Measurements from ENCODE around the gene IGFBP4. TPM values are rescaled to one million over a fixed set of nuclear protein-coding genes. Genes with fewer than 3 reads are reported as not detected.

IGFBP4 gene
- total RNA-seq, 2 experiments from 2014 or later = 3.4 to 5.9 TPM

Other genes with a start within 250 kb of the IGFBP4 start
- 10 to 100 TPM; 24.1 to 26.1 TPM for gene WIPF2, start 224.1 kb upstream of the IGFBP4 start, total RNA-seq
- 100 to 1,000 TPM; 109 to 111 TPM for gene CDC6, start 155.6 kb upstream of the IGFBP4 start, total RNA-seq
- gene RARA, start 134.3 kb upstream of the IGFBP4 start, total RNA-seq = 10 to 100 TPM; 29.9 to 39.5 TPM
- not detected for gene GJD3, start 78.7 kb upstream of the IGFBP4 start, total RNA-seq
- 100 to 1,000 TPM; 310 to 347 TPM for gene TOP2A, start 25.6 kb upstream of the IGFBP4 start, total RNA-seq
- 1 to 10 TPM; 4.2 to 5.8 TPM for gene TNS4, start 58.2 kb downstream of the IGFBP4 start, total RNA-seq
- 10 to 100 TPM; 43.5 to 83.9 TPM for gene CCR7, start 122.0 kb downstream of the IGFBP4 start, total RNA-seq
- gene SMARCE1, start 204.4 kb downstream of the IGFBP4 start, total RNA-seq = 100 to 1,000 TPM in 1 of 2 experiments, 10 to 100 TPM in 1; 90.7 to 110 TPM
- gene KRT222, start 221.7 kb downstream of the IGFBP4 start, total RNA-seq = not detected

Measured in activated CD8-positive, alpha-beta memory T cell treated with anti-CD3 and anti-CD28 coated beads, Interleukin-2, amount 10 ng/mL, durations not matched to agents 7 days and 5 days (primary cell).